HS-5 (cell line): Measurements from ENCODE around the gene KRT83.

Source experiments
- DNase-seq: peaks from one replicate; pipeline ENCODE4 v3.0.0-alpha.2; 2012; ENCODE audit warnings: low read depth

The KRT83 gene

DNA sequence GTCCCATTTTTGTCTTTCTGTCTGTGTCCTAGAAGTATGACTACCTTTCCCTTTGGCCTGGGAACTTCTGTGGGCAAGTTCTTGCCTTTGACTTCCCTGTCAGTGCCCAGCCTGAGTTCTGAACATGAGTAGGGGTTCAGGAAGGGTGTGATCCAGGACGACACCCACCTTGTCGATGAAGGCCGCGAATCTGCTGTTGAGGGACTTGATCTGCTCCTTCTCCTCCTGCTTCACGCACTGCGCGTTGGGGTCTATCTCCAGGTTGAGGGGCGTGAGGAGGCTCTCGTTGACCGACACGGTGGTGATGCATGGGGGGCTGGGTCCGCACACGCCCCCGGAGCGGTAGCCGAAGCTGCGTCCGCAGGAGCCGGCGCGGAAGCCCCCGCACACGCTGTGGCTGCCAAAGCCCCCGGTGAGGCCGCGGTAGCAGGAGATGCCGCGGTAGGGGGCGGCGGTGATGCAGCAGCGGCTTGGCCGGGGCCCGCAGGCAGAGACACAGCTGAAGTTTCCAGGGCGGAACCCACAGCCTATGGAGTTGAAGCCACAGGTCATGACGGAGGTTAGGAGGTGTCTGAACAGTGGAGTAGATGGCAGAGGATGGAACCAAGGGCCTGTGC lies at the start of gene KRT83:
TSS of gene KRT83 (minus strand) at position 615 of the 617 bp plus-strand sequence. CDS start at position 552, 63 bp downstream.
- no peak for DNase-seq

DNA sequence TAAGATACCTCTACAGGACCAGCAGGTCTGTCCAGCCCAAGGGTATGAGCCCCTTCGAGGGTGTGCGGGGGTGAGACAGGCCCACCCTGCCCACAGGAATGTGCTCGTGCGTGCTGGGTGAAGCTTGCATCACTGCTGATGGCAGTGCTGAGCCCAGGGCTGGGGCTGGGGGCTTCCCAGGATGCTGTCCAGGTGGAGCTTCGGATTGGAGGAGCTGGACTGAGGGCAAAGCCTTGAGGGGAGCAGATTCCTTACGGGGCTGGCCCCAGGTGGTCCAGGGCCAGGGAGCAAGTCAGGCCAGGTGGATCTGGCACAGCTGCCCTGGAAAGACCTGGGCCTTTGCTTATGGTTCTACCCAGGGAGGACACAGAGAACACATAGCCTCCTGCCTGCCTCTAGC lies 48.6 kb upstream of the KRT83 start:
- DNase-seq = no peak

DNA sequence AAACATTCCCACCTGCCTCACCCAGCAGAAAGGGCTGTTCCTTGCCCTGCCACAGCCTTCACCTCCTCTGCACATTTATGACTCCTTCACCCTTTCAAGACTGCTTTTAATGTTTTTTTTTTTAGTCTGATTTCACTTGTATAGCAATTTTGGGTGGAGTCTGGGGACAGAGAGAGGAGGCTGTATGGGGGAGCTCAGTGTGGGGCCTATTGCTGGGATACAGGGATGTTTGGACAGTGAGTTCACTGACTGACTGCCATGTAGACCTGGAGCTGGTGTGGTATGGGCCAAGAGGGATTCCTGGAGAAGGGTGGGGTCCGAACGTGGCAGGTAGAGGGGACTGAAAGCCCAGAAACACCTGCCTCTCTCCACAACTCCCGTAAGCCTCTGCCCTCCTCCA lies 48.0 kb upstream of the KRT83 start:
- DNase-seq = no peak

DNA sequence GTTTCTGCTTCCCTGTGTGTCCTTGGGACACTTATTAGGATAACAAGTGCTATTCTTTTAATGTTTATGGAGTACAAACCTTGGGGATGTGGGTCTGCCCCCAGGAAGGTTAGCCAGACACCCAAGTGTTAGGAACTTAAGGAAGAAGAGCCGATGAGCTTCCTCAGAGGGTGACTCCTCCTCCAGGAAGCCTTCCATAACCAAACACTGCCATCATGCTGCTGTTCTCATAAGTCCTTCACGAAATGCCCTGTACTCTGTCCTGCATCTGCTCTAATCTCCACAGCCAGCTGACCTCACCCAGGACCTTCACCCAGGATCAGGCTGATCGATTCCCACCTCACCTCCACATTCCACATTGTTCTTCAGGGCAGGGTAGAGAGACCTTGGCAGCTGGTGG lies 47.3 kb upstream of the KRT83 start:
- no peak for DNase-seq

DNA sequence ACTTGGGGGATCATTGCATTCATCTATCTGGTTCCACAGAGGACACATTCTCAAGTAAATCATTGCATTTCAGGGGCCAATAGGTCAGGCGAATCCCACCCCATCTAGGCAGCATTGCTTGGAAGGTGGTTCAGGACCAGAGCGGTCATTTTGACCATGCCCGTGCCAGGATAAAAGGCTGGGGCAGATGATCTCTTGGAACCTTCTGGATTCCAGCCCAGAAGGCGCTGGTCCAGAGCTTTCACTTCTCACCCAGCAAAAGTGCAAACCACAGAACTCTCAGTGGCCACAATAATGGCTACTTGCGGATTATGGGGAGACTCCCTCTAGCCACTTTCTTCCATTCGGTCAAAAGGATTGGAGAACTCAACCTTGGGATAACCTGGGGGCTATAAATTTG lies 46.7 kb upstream of the KRT83 start:
- no peak for DNase-seq

DNA sequence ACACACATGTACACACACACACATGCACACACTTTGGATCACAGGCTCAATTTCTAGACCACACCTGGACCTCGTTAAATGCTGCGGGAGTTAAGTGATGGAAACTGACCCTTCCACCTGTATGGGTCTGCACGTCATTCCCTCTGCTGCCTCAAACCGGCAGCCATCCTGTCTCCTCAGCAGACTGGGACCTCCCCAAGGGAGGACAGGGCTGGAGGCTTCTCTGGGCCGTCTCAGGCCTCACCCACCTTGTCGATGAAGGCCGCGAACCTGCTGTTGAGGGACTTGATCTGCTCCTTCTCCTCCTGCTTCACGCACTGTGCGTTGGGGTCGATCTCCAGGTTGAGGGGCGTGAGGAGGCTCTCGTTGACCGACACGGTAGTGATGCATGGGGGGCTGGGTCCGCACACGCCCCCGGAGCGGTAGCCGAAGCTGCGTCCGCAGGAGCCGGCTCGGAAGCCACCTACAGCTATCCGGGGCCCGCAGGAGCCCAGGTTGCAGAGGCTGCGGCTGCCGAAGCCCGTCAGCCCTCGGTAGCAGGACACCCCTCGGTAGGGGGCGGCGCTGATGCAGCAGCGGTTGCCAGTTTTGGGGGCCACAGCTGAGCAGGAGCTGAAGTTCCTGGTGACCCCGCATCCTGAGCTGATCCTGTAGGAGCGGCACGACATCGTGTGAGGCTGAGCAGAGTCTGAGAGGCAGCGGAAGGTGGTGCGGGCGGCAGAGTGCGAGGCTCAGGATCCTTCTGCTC lies 45.7 kb upstream of the KRT83 start, which contains the start of gene KRT85:
TSS of gene KRT85 (minus strand) at position 744 of the 748 bp plus-strand sequence. CDS start at position 668, 76 bp downstream.
- DNase-seq = no peak

DNA sequence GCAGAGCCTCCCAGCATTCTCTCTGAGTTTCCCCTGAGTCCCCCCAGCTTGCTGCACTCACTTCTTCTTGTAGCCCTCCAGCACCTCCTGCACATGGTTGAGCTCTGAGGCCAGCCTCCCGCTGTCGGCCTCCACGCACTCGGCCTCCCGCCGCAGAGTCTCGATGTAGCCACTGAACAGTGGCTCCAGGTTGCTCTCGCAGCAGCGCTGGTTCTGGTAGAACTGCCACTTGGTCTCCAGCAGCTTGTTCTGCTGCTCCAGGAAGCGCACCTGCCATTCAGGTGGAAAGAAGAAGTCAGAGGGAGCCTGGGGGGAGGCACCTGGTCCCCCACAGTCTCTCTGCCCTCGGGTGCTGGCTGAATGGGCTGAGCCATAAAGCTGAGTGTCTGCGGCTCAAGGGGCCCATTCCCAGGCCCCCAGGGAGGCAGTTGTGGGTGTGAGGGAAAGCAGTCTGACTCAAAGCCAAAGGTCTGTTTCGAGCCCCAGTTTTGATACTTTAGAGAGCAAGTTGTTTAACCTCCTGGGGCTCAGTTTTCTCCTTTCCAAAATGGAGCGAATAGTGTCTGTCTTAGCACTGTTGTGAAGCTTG lies 43.8 kb upstream of the KRT83 start:
- DNase-seq = no peak

DNA sequence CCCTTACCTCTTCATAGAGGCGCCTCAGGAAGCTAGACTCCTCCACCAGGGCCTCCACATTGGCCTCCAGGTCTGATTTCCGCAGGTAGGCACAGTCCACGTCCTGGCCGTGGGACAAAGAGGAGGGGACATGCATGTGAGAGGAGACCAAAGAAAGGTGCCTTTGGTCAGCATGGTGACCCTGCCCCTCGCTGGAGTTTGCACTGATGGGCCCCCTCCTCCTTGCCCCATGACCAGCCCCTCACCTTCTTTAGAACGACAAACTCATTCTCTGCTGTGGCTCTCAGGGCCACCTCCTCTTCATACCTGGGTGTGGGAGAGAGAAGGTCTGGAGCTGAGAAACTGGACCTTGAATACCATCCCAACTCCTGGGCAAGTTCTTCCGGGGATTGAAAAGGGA lies 42.9 kb upstream of the KRT83 start:
- no peak for DNase-seq

DNA sequence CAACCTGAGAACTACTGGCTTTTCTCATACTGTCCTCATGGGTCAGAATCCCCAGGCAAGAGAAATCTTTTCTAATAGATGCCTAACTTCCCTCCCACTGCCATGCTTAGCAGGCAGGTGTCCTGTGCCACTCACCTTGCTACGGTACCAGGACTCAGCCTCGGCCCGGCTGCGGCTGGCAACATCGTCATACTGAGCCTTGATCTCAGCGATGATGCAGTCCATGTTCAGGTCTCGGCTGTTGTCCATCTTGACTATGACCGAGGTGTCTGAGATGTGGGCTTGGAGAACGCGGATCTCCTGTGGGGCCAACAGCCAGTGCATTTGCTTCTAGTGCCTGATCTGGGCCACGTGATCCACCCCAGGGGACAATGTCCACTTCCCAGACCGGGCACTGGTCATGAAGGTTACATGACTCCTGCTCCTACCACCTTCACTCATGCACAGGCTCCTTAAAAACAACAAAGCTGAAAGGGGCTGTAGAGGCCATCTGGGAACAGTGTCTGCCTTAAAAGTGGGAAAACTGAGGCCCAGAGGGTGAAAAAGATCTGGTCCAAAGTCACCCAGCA lies 42.0 kb upstream of the KRT83 start:
- DNase-seq = no peak

DNA sequence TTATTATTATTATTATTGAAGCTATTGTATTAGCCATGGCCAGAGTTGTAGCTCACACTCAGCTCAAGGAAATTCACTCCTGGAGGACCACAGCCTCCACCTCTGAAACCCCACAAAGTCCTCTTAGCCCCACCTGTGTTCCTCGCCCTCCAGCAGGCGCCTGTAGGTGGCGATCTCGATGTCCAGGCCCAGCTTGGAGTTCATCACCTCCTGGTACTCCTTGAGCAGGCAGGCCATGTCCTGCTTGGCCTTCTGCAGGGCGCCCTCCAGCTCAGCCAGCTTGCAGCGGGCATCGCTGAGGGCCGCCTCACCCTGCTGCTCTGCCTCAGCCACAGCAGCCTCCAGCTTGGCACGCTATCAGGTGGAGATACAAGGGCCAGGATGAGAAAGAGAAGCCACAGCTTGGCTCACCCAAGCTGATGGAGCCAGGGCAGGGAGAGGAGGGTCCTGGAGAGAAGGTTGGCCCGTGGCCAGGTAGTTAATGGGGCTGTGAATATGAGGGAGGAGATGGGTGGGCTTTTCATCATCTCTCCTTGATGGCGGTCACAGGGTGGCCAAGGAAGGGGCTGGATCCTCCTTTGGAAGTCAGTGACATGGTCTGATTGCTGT lies 41.0 kb upstream of the KRT83 start:
- no peak for DNase-seq

DNA sequence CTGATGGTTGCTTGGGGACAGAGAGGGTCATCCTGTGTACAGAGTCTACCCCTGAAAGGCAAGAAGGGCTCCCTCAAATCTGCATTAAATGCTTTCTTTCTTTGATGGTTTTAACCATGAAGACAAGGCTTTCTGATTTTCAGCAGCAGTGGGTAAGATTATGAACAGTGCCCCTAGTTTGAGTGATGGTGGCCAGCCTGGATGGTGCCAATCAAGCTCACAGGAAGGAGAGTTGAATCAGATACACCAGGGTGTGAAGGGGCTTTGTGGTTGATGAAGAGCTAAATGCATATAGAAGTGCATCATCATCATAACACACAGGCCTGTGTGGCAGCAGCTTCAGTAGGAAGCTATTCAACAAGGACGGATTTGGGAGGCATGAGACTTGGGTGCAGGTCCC lies 40.4 kb upstream of the KRT83 start:
- no peak for DNase-seq

DNA sequence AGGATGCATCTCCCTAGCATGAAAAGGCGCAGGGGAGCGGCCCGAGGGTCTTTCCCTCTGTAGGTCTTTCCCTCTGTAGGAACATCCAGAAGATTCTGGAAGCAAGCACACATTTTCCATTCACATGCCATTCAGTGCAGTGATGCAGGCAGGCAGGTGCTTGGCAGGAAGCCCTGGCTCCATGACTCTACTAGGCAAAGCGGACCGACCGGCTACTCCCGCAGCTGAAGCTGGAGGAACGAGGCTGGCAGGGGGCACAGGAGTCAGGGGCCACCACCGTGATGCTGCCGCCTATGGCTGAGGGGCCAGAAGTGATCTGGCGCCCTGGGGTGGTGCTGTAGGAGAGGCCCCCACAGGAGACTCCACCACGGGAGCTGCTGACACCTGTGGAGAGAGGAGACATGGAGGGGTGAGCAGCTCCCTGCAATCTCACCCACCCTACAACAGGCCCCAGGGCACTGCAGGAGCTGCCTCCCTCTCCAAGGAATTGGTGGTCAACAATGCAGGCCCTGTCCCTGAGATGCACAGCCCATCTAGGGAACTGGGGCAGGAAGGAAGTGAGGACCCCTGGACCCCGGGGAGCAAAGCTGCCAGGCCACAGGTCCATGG lies 39.6 kb upstream of the KRT83 start:
- no peak for DNase-seq

DNA sequence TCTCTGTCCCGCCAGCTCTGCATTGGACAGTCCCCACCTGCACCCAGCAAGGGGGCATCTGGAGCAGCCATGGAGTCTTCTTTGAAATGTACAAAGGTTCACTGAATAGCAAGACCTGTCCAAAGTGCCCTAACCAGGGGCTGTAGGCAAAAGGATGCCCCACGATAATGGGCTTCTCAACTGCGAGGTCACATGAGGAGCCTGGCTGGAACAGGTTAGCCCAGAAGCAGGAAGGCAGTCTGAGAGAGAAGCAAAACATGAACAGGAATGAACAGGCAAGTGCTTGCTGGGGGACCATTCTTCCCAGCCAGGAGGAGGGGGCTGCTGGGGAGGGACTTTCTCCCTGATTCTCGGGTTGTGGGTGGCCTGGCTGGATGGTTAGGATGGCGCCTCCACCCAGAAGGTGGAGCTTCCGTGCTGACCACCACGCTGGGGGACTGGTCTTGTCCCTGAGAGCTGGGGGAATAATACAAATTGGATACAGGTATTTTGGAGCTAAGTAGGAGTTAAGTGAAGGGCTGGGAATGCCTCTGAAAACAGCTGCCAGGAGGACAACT lies 39.0 kb upstream of the KRT83 start:
- no peak for DNase-seq

DNA sequence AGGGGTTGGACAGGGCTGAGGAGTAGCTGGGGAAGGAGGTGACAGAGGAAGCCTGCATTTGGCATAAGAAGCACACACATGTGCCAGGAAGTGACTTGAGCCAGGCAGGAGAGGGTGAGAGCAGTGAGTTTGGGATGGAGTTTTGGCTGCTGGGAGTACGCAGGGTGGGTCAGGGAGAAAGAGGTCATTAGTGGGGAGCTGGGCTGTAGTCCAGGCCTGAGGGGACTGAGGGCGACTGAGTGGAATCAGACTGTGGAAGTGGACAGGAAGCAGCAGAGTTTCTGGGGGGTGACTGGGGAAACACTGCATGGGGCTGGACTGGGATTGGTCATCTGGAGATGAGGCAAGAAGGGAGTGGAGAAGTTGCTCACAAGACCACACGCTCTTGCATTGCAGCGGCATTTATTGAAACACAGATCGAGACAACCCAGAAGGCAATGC lies 38.4 kb upstream of the KRT83 start:
- DNase-seq = no peak

DNA sequence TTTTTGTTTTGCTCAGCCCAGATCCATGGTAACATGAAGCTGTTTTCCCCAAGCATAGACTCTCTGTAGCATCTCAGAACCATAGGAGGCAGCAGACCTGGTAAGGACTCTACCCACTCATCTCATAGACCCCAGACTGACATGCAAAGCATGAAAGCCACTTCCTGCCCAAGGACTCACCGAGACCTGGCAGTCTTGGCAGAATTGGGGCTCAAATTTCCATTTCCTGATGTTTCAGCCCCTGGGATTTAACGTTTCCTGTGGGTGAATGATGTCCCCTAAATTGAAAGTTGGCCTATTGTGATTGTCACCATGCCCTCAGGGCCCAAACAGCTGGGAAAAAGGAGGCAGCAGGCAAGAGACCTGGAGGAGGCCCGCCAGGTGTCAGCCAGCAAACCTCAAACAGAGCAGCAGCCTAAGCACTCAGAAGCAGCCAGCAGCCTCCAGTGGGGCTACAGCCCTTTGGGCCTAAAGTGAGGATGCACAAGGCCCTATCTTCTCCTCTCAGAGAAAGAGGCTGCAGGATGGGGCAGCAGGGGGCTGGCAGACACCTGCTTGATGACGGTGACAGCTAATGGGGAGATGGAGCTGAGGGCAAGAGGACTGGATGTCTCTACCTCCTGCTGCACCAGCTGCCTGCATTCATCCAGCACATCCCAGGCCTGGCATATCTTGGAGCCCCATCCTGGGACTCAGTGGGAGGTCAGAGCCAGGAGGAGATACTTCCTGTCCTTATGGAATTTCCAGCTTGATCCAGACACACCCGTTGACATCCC lies 37.6 kb upstream of the KRT83 start:
- no peak for DNase-seq

DNA sequence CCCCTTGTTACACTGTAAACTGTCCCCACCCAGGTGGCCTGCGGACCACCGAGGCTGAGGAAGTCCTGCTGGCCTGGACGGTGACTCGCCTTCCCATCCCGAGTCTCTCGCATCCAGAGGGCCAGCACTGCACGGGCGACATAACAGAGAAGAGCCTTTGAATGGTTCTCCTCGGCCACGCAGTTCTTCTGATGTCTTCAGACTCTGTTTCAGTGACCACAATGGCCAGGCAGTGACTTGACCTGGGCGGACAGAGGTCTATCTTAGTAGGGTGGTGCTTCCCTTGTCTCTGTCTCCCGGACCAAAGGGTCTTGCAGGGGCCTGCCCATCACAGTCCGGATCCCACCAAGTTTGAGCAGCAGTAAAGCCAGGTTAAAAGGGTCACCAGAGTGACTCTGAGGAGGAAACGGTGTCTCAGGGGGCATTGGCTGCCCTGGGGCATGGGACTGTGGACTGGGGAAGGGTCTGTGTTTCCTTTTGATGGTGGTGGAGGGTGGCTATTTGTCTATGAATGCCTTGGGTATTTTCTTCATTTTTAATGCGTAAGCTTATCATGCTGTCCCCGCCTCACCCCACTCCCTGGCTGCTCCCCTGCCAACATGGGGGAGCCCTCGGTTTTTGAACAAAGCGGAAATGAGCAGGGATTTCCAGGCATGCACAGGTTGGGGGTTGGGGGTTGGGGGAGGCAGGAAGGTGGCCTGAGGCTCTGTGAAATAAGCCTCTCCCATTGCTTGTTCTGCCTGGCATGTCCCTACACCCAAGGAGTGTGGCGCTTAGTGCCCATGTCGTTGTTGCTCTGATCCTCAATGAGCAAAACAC lies 35.8 kb upstream of the KRT83 start:
- DNase-seq = no peak

DNA sequence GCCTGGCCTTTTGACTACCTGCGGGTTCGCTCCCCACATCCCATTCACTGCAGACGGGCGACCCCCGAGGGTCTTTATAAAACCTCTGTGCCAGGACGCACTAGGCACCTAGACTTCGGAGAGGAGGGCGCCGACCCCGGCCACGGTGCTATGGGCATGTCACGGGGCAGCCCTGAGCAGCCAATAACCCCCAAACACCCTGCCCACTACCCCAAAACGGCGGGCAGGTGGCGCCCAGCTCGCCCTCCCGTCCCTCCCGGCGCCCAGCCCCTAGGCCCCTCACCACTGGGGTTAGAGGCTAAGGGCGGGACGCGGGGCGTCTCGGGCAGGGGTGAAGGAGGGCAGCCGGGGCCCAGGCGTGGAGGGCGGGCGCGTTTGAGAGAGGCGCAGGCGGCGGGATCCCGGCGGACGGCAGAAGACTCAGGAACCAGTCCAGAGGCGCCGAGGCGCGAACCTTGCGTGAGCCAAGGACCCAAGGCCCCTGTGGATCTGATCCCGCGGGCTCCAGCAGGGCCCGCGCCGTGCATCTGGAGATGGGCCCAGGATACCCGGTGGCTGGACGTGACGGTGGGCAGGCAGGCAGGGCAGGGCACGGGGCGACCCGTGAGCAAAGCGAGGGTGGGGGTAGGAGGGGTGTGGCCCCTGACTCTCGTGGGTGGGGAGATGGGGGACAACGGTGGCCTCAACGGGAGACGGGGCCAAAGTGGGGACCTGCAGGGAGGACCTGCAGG lies 35.0 kb upstream of the KRT83 start:
- no peak for DNase-seq

DNA sequence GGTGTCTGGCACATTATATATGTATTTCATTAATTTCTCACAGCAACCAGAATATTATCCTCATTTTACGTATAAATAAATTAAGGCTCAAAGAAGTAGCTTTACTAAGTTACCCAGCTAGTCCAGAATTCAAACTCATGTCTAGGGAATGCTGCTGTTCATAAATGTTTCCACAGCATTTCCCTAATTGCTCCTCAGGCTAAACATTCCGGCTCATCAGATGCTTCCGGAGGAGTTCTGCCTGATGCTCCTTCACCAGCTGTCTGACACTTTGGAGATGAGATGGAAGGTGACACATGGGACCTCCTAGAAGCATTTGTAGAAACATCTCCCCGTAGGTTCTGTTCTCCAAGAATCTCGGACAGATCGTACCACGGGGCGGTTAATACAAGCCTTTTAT lies 34.0 kb upstream of the KRT83 start:
- DNase-seq = no peak

DNA sequence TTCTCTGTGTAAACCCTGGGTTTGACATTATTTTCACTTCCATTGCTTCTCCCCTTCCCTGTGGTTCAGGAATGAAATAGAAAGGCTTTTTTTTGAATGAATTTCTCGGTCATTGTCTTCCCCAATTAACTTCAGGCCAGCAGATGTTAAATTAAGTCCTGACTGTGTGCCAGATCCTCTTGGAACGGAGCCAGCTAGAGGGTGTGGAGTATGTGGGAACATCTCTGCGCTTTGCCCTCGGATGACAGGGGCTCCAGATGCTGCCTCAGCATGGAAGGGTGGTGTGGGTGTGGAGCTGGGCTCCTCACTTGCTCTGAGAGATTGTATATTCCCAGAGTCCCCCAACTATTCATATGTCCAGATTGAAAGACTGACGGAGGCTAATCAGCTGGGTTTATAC lies 33.0 kb upstream of the KRT83 start:
- no peak for DNase-seq
